Measurements from ENCODE around the gene RITA1. TPM values are rescaled to one million over a fixed set of nuclear protein-coding genes. Genes with fewer than 3 reads are reported as not detected.
A peak's percentile ranks its signal among the peaks of the same experiment; 100 is the strongest.

RITA1 gene
- total and polyA plus RNA-seq, 7 experiments from 2014 or later, result 6.4 to 28.9 (median 14.2) TPM

- Histone ChIP-seq H3K4me1 (ENCODE audit: control insufficient read depth in 2 of 2, insufficient read depth in 2 of 2, low read length in 2 of 2) (peaks cover 0 to 7% of the 10 kb centered on the region in 2 donors), H3K36me3 (ENCODE audit: control insufficient read depth in 2 of 3, insufficient read depth in 3 of 3, low read length in 3 of 3) (peaks cover 0 to 53% (median 0%) of the 10 kb centered on the region in 3 experiments), H3K9me3 (ENCODE audit: control insufficient read depth in 2 of 3, low read length in 3 of 3) (no peaks in the 10 kb centered on the region), H3K27me3 (ENCODE audit: control insufficient read depth in 2 of 2, insufficient read depth in 2 of 2, low read length in 2 of 2) (no peaks in the 10 kb centered on the region), H3K27ac (ENCODE audit: low read depth, low read length) (no peak overlapping the region), H3K4me3 (ENCODE audit: low read length) (no peak overlapping the region)
- H3K36me3 Mint-ChIP-seq, result peaks cover 0 to 56% (median 19%) of the 10 kb centered on the region in 5 donors
- no peak overlapping the region for H3K4me3 Mint-ChIP-seq
- intact Hi-C loops (cut with micrococcal nuclease), result no loop called here
- ChIA-PET POLR2A (interaction anchor here (0.5 to 1.6 kb wide), 3 partner anchors 15 to 30 kb away, joined by 3 read pairs; no protein-coding TSS in a partner anchor), CTCF (no interaction called here)
- ATAC-seq (peak; percentile 44), DNase-seq (no peak)
- peaks cover 35 to 72% (median 61%) of the 10 kb centered on the region in 7 donors for H3K4me1 Mint-ChIP-seq
- peak overlapping the region in 4 of 9 donors; percentile 3 to 89 (median 34) for H3K27ac Mint-ChIP-seq
- no peaks in the 10 kb centered on the region for H3K27me3 Mint-ChIP-seq
- peaks cover 0 to 2% (median 0%) of the 10 kb centered on the region in 11 donors for H3K9me3 Mint-ChIP-seq
These were observed 54.9 kb downstream of the RITA1 start for GRCh38 chr12:113240395-113240794.

GRCh38 chr12:113241191-113242025 is 55.9 kb downstream of the RITA1 start:
- no peak overlapping the region for H3K27ac ChIP-seq (ENCODE audit: low read depth, low read length)

More at GRCh38 chr12:113241191-113242025, 55.9 kb downstream of the RITA1 start:
- ATAC-seq (no peak), DNase-seq (no peak)
- no peak overlapping the region for H3K4me3 Mint-ChIP-seq
- peaks cover 0 to 2% (median 0%) of the 10 kb centered on the region in 11 donors for H3K9me3 Mint-ChIP-seq
- CTCF ChIA-PET, result no interaction called here
- Histone ChIP-seq H3K36me3 (ENCODE audit: control insufficient read depth in 2 of 3, insufficient read depth in 3 of 3, low read length in 3 of 3) (peaks cover 0 to 53% (median 0%) of the 10 kb centered on the region in 3 experiments), H3K4me1 (ENCODE audit: control insufficient read depth in 2 of 2, insufficient read depth in 2 of 2, low read length in 2 of 2) (peaks cover 0 to 7% of the 10 kb centered on the region in 2 donors), H3K9me3 (ENCODE audit: control insufficient read depth in 2 of 3, low read length in 3 of 3) (no peaks in the 10 kb centered on the region), H3K27me3 (ENCODE audit: control insufficient read depth in 2 of 2, insufficient read depth in 2 of 2, low read length in 2 of 2) (no peaks in the 10 kb centered on the region), H3K4me3 (ENCODE audit: low read length) (no peak overlapping the region)
- peak overlapping the region in 4 of 9 donors; percentile 19 to 95 (median 56) for H3K27ac Mint-ChIP-seq
- H3K27me3 Mint-ChIP-seq, result no peaks in the 10 kb centered on the region
- intact Hi-C loops (cut with micrococcal nuclease), result no loop called here
- POLR2A ChIA-PET, result no interaction called here
- peaks cover 34 to 71% (median 51%) of the 10 kb centered on the region in 7 donors for H3K4me1 Mint-ChIP-seq
- H3K36me3 Mint-ChIP-seq, result peaks cover 0 to 63% (median 19%) of the 10 kb centered on the region in 5 donors

Small RNA genes lying within 50 kb of the gene (microRNA-seq; reads per million reads assigned to microRNA genes)
- gene MIR7106 (ENCODE audit: borderline microRNAs expressed), result not detected

Other genes with a start within 250 kb of the RITA1 start
- gene OAS3, start 247.2 kb upstream of the RITA1 start, total RNA-seq, result 100 to 1,000 TPM in 1 of 5 experiments, 10 to 100 TPM in 4; 17.8 to 264 (median 21.6) TPM
- 10 to 100 TPM; 14.8 to 20.7 TPM for gene OAS3, start 247.2 kb upstream of the RITA1 start, polyA plus RNA-seq
- gene OAS2, start 207.2 kb upstream of the RITA1 start, total RNA-seq, result 100 to 1,000 TPM in 1 of 5 experiments, 10 to 100 TPM in 4; 29.9 to 238 (median 66.0) TPM
- 10 to 100 TPM; 30.5 to 63.6 TPM for gene OAS2, start 207.2 kb upstream of the RITA1 start, polyA plus RNA-seq
- 10 to 100 TPM in 2 of 5 experiments, 1 to 10 TPM in 2, not detected in 1; 4.2 to 15.8 (median 8.8) TPM for gene DTX1, start 129.0 kb upstream of the RITA1 start, total RNA-seq
- 1 to 10 TPM in 1 of 2 donors, under 1 TPM in 1; 0.80 to 4.2 TPM for gene DTX1, start 129.0 kb upstream of the RITA1 start, polyA plus RNA-seq
- 1 to 10 TPM in 3 of 5 experiments, under 1 TPM in 2; 0.19 to 1.6 (median 1.1) TPM for gene RASAL1, start 50.0 kb upstream of the RITA1 start, total RNA-seq
- 1 to 10 TPM; 1.6 to 2.1 TPM for gene RASAL1, start 50.0 kb upstream of the RITA1 start, polyA plus RNA-seq
- gene CFAP73, start 36.0 kb upstream of the RITA1 start, total RNA-seq, result under 1 TPM in 3 of 5 experiments, not detected in 2; 0.29 to 0.88 (median 0.48) TPM
- gene CFAP73, start 36.0 kb upstream of the RITA1 start, polyA plus RNA-seq, result not detected
- gene DDX54, start 243 bp upstream of the RITA1 start, total RNA-seq, result 10 to 100 TPM; 55.8 to 81.1 (median 76.7) TPM
- 10 to 100 TPM; 18.9 to 40.3 TPM for gene DDX54, start 243 bp upstream of the RITA1 start, polyA plus RNA-seq
- gene TPCN1, start 35.7 kb downstream of the RITA1 start, total RNA-seq, result 100 to 1,000 TPM in 3 of 5 experiments, 10 to 100 TPM in 2; 49.5 to 124 (median 107) TPM
- 10 to 100 TPM; 15.3 to 31.2 TPM for gene TPCN1, start 35.7 kb downstream of the RITA1 start, polyA plus RNA-seq
- gene SLC8B1, start 149.4 kb downstream of the RITA1 start, total RNA-seq, result 100 to 1,000 TPM in 4 of 5 experiments, 10 to 100 TPM in 1; 40.9 to 169 (median 140) TPM
- gene SLC8B1, start 149.4 kb downstream of the RITA1 start, polyA plus RNA-seq, result 100 to 1,000 TPM in 1 of 2 donors, 10 to 100 TPM in 1; 68.1 to 144 TPM
- 10 to 100 TPM; 13.2 to 25.4 (median 14.9) TPM for gene PLBD2, start 172.9 kb downstream of the RITA1 start, total RNA-seq
- gene PLBD2, start 172.9 kb downstream of the RITA1 start, polyA plus RNA-seq, result 10 to 100 TPM in 1 of 2 donors, 1 to 10 TPM in 1; 7.8 to 10.6 TPM
- gene SDS, start 218.2 kb downstream of the RITA1 start, total RNA-seq, result 1 to 10 TPM in 1 of 5 experiments, under 1 TPM in 2, not detected in 2; 0.51 to 1.3 (median 0.76) TPM
- not detected for gene SDS, start 218.2 kb downstream of the RITA1 start, polyA plus RNA-seq
- gene SDSL, start 236.7 kb downstream of the RITA1 start, total RNA-seq, result 1 to 10 TPM in 3 of 5 experiments, under 1 TPM in 1, not detected in 1; 0.46 to 2.5 (median 1.7) TPM
- gene SDSL, start 236.7 kb downstream of the RITA1 start, polyA plus RNA-seq, result not detected